KMS-11 (cell line): ENCODE data around the gene AFF3.

ENCODE experiments used
- H2AFZ ChIP-seq: fragments of 200-600 bp; sonication (generic); 2 replicates; pipeline ENCODE4 v1.6.1; 2016; ENCODE audit warnings: antibody characterized with exemption, mixed run types, low read depth
- H3K27ac ChIP-seq: fragments of 200-600 bp; sonication (generic); 2 replicates; pipeline ENCODE4 v1.6.1; 2016; ENCODE audit warnings: mild to moderate bottlenecking, mixed run types
- H3K27me3 ChIP-seq: fragments of 200-600 bp; sonication (generic); 2 replicates; pipeline ENCODE4 v1.6.1; 2017; ENCODE audit warnings: mild to moderate bottlenecking, low read depth, mixed run types, moderate library complexity; ENCODE audit not compliant: insufficient read depth
- H3K36me3 ChIP-seq: fragments of 200-600 bp; sonication (generic); 2 replicates; pipeline ENCODE4 v1.6.1; 2017; ENCODE audit warnings: mild to moderate bottlenecking, mixed run types; ENCODE audit not compliant: insufficient read depth
- H3K4me1 ChIP-seq: fragments of 200-600 bp; sonication (generic); 2 replicates; pipeline ENCODE4 v1.6.1; 2016; ENCODE audit warnings: mild to moderate bottlenecking, low read depth, mixed run types; ENCODE audit not compliant: poor library complexity, severe bottlenecking
- H3K4me2 ChIP-seq: fragments of 200-600 bp; sonication (generic); 2 replicates; pipeline ENCODE4 v1.7.0; 2016; ENCODE audit warnings: mild to moderate bottlenecking, mixed run types
- H3K4me3 ChIP-seq: fragments of 200-600 bp; sonication (generic); IDR thresholded peaks from 2 replicates; pipeline ENCODE4 v1.6.1; 2017; ENCODE audit warnings: low read depth, low read length, mixed read lengths; ENCODE audit not compliant: insufficient read depth
- H3K79me2 ChIP-seq: fragments of 200-600 bp; sonication (generic); 2 replicates; pipeline ENCODE4 v1.6.1; 2016; ENCODE audit warnings: low read depth, mixed run types; ENCODE audit not compliant: insufficient read depth
- H3K9ac ChIP-seq: fragments of 200-600 bp; sonication (generic); 2 replicates; pipeline ENCODE4 v1.6.1; 2016; ENCODE audit warnings: mild to moderate bottlenecking, mixed run types
- H4K20me1 ChIP-seq: fragments of 200-600 bp; sonication (generic); 2 replicates; pipeline ENCODE4 v1.6.1; 2016; ENCODE audit warnings: mild to moderate bottlenecking, mixed run types; ENCODE audit not compliant: insufficient read depth
- CTCF ChIP-seq: fragments of 200-600 bp; sonication (generic); conservative IDR thresholded peaks from 2 replicates; pipeline ENCODE4 v1.6.1; 2017; ENCODE audit warnings: low read depth, mild to moderate bottlenecking, antibody characterized with exemption, low read length, moderate library complexity, mixed read lengths

Gene AFF3

GRCh38 chr2:99876956-99877355 lies 265.4 kb downstream of the AFF3 start:
- no peak for TF ChIP-seq CTCF
- Histone ChIP-seq H3K4me1 (no peaks in the 10 kb centered on the region), H3K4me2 (no peak overlapping the region), H3K4me3 (no peak overlapping the region), H3K27ac (no peak overlapping the region), H3K27me3 (no peaks in the 10 kb centered on the region), H3K79me2 (no peaks in the 10 kb centered on the region), H2AFZ (no peak overlapping the region), H3K36me3 (no peaks in the 10 kb centered on the region), H4K20me1 (no peaks in the 10 kb centered on the region), H3K9ac (no peak overlapping the region)

- Histone ChIP-seq H3K4me2 (no peak overlapping the region), H2AFZ (no peak overlapping the region), H3K27me3 (no peaks in the 10 kb centered on the region), H3K4me1 (no peaks in the 10 kb centered on the region), H3K36me3 (no peaks in the 10 kb centered on the region), H3K27ac (no peak overlapping the region), H4K20me1 (no peaks in the 10 kb centered on the region), H3K4me3 (no peak overlapping the region), H3K79me2 (no peaks in the 10 kb centered on the region), H3K9ac (no peak overlapping the region)
- TF ChIP-seq CTCF = no peak
Measured at GRCh38 chr2:99875627-99876201, 266.7 kb downstream of the AFF3 start.

DNA sequence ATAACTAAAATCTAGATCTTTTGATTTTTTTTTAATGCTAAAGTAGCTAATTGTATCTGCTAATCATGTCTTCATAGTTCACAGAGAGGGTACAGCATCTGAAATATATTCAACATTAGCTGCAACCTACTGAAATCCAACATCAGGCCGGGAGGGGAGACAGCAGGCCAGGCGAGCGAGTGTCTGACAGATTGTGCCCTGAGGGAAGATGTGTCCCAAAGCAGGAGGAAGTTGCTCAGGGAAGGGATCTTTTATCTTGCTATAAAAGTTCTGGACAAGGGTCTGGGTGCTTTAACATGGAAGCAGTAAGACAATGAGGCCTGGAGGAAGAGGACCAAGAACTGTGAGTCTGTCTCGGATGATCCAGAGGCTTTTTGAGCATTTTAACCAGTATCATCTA lies 274.1 kb downstream of the AFF3 start:
- Histone ChIP-seq H3K79me2 (no peaks in the 10 kb centered on the region), H3K4me1 (no peaks in the 10 kb centered on the region), H3K36me3 (no peaks in the 10 kb centered on the region), H4K20me1 (no peaks in the 10 kb centered on the region), H3K27me3 (no peaks in the 10 kb centered on the region), H3K27ac (no peak overlapping the region), H3K4me2 (no peak overlapping the region), H3K4me3 (no peak overlapping the region), H3K9ac (no peak overlapping the region), H2AFZ (no peak overlapping the region)
- no peak for TF ChIP-seq CTCF

GRCh38 chr2:99867770-99868169 lies 274.6 kb downstream of the AFF3 start:
- no peak overlapping the region for H3K27ac ChIP-seq
- H3K4me1 ChIP-seq = no peaks in the 10 kb centered on the region
- no peaks in the 10 kb centered on the region for H3K79me2 ChIP-seq
- H3K9ac ChIP-seq = no peak overlapping the region
- H3K4me2 ChIP-seq = no peak overlapping the region
- no peak overlapping the region for H2AFZ ChIP-seq
- H3K4me3 ChIP-seq = no peak overlapping the region
- no peaks in the 10 kb centered on the region for H3K27me3 ChIP-seq
- H3K36me3 ChIP-seq = no peaks in the 10 kb centered on the region
- TF ChIP-seq CTCF = no peak
- no peaks in the 10 kb centered on the region for H4K20me1 ChIP-seq
